Suppressor macrophage (primary cell): Measurements from ENCODE around the gene BAG2.

ENCODE experiments used
- DNase-seq, 4 experiments: peaks; one replicate each; pipeline ENCODE4 v3.0.0-alpha.2; 2020 to 2022
- total RNA-seq, 17 experiments: gene quantifications; one replicate each; lab custom pipeline; 2026; ENCODE audit warnings: mixed read lengths in 6 of 17, inconsistent platforms in 3 of 17; lab: John Stamatoyannopoulos, UW

BAG2 gene
- 0.93 to 8.6 (median 5.9) reads per million in 17 experiments for total RNA-seq

DNA sequence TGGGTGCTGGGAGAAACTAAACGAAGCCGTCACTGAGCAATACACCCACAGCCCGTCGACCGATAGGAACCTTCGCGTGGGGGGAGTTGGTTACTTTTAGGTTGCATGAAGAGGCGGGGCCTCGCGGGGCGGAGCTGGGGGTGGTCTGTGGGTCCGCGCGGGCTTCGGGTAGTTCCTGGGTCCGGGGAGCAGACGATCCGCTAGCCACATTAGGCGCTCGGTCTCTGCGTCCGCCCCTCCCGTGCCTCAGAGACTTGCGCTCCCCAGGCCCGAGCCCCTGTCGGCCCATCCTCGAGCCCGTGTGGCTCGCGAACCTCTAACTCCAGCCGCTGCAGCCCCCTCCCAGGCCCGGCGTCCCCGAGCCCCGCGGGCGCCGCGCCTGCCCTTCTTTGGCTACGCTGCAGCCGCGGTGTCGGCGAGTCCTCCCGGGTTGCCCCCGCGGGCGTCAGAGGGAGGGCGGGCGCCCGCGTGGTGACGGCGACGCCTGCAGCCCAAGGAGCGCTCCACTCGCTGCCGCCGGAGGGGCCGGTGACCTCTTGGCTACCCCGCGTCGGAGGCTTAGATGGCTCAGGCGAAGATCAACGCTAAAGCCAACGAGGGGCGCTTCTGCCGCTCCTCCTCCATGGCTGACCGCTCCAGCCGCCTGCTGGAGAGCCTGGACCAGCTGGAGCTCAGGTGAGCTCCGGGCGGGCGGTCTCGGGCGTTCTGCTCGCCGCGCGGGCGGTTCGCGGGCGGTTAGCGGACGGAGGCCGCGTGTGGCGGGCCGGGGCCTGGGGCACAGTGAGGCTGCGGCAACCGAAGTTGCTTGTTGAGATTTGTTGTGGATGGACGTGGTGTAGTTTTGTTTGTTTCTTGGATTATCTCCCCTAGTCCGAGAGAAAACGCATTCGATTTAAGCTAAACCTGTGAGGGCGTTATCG, at the start of gene BAG2:
Gene BAG2 (plus strand): TSS at position 191 of the 920 bp plus-strand sequence. CDS start 372 bp downstream, at position 563.
- DNase-seq, result peak; percentile 87 to 93 (median 91)

DNA sequence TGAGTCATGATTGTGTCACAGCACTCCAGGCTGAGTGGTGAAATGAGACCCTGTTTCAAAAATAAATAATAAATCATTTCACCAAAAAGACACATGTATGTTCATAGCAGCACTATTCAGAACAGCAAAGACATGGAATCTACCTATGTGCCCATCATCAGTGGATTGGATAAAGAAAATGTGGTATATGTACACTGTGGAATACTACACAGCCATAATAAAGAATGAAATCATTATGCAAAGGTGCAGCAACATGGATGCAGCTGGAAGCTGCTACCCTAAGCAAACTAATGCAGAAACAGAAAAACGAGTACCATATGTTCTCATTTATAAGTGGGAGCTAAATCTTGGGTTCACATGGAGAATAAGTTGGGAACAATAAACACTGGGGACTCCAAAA, 49.0 kb upstream of the BAG2 start:
- DNase-seq, result no peak

DNA sequence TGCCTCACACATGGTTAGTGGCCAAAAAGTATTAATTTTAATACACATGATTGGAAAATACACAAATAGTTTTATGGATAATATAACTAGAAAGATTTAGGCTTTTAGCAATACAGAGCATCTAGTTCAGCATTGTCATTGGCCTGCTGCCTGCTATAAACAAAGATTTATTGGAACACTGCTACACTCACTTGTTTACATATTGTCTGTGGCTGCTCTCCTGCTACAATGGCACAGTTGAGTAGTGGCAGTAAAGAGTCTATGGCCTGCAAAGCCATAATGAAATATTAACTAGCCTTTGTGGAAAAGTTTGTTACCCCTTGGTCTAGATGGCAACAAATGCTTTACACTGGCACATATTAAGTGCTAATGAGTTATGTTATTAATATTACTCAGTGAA, 44.4 kb upstream of the BAG2 start:
- no peak for DNase-seq

DNA sequence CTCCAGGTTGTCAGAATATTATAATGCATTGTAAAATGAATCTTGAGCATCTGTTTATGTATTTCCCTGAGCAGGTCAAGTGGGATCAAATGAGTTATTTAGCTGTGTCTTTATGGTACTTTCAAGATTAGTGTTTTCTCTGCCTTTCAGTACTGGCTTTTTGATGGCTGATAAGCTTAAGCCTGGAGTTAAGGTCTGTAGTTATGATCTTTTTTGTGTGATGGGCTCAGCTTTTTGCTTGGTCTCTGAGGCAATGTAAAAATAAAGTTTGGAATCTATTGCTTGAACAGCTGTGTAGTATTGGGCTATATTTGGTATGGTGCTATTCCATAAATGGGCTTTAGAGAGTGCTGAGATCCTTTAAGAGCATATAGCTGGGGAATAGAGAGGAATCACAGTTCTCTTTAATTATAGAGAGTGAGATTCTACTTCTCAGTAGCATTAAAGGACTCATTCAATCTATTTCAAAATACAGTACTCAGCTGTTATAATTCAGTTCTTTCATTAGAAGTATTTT, 41.4 kb upstream of the BAG2 start:
- DNase-seq, result no peak

DNA sequence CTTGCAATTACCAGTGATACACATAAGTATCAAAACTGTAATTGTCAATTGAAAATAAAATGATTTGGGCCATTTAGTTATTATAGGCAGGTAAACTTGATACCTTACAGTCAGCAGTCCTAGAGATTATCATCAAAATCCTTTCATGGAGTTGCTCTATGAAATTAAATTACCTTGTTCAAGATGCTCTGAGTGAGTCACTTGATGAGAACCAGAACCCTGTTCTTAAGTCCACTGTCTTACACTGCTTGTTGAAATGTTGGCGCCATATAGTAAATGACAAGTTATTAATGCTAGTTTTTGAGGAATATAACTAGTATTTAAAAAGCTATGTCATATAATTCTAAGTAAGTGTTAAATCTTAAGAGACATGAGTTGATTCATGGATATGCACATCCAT, 37.2 kb upstream of the BAG2 start:
- DNase-seq, result no peak

DNA sequence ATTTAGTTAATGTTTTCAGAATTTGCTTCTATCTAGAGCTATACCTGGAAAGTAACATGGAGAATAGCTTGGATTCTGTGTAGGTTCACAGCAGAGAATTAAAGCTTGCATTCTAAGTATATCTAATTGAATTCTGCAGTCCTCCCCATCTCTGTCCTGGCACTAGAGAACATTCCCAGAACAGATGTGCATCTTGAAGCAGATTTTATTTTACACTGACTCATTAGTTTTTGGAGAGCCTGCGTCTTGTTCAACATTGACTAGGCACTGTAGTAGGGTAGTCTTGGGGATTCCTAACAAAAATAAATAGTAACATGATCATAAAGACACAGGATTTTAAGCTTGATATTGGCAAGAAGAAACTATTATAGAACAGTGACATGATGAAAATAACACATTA, 36.2 kb upstream of the BAG2 start:
- DNase-seq, result no peak

DNA sequence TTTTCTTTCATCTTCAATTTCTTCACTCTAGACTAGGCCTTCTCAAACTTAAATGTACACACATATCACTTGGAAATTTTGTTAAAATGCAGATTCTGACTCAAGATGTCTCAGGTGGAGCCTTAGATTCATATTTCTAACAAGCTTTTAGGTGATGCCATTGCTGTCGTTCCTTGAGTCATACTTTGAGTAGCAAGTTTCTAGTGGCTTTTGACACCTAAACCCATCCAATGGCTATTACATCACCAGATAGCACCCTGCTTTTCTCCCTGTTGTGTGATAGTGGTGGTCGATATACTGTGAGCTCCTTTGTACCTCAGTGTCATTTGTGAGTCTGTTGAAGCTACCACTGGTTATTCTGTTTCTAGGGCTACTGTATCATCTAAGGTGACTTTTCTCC, 34.8 kb upstream of the BAG2 start:
- no peak for DNase-seq

DNA sequence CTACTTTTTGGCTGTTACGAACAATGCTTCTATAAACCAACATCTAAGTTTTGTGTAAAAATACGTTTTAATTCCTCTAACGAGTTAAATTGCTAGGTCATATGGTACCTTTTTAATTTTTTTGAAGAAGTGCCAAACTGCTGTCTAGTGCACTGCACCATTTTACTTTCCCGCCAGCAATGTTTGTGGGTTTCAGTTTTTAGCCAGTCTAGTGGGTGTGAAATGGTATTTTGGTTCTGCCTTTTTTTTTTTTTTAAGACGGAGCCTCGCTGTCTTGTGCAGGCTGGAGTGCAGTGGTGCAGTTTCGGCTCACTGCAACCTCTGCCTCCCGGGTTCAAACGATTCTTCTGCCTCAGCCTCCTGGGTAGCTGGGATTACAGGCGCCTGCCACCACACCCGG, 34.1 kb upstream of the BAG2 start:
- DNase-seq, result no peak

DNA sequence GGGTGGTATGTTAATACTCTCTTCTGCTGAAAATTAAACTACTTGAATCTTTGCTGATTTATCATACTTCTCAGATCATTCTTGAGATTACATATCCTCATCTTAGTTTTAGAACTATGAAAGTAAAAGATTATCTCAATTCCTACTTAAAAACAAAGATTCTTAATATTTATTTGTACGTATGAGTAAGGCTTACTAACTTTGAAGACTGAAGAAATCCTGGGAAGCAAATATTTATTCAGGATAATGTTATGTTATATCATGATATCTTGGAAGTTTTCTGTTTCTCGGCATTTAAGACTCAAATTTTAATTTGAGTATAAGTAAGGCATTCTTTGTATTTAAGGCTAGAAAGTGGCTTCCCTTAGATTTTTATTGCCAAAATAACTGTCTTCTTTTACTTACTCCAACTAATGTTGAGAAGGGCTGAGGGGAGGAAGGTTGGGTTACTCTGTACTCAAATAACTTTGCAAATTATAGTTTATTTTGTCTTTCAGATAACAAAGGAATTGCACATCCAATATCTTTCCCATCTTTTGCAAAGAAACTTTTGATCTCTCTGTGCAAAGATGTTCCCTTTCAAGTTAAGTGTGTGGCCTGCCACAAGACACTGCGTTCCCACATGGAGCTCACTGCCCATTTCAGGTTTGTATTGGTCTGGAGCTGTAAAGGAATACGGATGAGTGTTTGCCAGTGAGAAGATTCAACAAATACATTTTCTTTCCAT, 30.5 kb upstream of the BAG2 start:
- DNase-seq, result no peak

DNA sequence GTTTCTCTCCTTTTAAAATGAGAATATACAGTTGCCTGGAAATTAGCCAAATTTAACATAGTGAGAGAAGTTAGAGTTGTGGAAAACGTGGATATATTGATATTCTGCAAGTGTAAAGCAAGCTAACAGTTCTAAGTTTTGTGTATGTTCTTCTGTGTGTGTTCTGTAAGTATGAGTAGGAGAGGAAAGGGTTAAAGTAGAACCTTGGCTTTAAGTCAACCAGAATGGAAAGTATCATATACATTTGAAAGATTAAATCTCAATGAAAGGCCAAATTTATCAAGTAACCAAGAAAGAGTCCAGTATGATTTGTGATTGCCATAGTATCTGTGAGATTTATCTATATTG, 30.0 kb upstream of the BAG2 start:
- DNase-seq, result no peak

DNA sequence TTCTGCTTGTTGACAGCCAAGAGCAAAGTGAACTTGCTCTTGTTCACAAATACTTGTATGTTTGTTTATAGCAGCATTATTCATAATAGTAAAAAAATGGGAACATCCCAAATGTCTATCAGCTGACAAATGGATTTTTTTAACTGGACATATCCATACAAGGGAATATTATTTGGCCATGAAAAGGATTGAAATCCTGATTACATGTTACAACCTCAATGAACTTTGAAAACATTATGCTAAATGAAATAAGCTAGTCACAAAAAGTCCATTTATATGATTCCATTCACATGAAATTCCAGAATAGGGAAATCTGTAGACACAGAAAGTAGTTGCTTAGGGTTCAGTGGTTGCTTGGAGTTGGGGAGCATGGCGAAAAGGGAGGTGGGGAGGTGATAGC, 28.4 kb upstream of the BAG2 start:
- DNase-seq, result no peak

DNA sequence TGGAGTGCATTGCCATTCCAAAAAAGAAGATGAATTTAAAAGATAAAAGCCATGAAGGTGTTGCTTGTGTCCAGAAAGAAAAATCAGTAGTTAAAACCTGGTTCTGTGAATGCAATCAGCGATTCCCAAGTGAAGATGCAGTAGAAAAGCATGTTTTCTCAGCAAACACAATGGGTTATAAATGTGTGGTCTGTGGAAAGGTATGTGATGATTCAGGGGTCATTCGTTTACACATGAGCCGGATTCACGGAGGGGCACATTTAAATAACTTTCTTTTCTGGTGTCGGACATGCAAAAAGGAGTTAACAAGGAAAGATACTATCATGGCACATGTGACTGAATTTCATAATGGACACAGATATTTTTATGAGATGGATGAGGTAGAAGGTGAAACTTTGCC, 24.7 kb upstream of the BAG2 start:
- DNase-seq, result no peak

DNA sequence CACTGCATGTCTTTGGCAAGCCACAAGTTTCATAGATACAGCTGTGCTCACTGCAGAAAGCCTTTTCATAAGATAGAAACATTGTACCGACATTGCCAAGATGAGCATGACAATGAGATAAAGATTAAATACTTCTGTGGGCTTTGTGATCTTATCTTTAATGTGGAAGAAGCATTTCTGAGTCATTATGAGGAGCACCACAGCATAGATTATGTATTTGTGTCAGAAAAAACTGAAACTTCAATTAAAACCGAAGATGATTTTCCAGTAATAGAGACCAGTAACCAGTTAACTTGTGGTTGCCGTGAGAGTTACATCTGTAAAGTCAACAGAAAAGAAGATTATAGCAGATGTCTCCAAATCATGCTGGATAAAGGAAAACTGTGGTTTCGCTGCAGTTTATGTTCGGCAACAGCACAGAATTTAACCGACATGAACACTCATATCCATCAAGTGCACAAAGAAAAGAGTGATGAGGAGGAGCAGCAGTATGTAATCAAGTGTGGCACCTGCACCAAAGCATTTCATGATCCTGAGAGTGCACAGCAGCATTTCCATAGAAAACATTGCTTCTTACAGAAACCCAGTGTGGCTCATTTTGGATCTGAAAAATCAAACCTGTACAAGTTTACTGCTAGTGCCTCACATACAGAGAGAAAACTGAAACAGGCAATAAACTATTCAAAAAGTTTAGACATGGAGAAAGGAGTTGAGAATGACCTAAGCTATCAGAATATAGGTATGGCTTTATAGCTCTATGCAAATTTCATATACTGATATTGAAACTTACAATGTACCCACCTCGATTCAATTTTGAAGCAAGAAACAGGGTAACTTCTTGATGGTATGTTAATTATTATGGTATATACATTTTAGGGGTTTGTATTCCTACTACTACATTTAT, 23.9 kb upstream of the BAG2 start:
- DNase-seq, result no peak

DNA sequence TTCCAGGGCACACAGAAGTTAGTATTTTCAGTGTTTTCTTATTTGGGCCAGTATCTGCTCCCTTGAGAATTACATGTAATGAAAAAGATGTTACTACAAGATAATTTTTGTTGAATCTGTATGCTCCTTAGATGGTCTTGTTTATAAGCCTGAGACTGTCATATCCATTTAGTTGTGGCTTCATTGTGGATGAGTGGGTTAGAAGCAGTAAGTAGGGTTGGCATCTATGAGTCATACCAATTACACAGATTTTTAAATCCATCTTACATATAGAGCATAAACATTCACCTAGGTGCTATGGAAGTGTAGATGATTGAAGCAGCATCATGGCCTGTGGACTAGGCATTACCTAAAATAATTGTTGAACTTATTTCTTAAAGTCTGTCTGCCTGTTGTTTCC, 13.5 kb upstream of the BAG2 start:
- no peak for DNase-seq

DNA sequence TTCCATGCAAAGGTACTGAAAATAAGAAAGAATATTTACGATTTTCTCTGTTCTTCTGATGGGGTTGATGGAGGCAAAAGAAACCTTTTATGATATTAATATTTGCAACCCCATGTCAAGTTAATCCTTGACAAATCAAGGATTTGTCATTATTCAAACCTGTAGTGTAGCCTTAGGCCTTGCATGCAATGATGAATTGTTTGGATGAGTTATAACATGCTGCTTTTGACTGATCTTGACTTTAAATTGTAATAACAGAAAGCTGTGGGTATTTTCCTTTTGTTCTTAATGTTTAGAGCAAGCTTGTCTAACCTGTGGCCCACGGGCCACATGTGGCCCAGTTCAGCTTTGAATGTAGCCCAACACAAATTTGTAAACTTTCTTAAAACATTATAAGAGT, 13.0 kb upstream of the BAG2 start:
- no peak for DNase-seq

DNA sequence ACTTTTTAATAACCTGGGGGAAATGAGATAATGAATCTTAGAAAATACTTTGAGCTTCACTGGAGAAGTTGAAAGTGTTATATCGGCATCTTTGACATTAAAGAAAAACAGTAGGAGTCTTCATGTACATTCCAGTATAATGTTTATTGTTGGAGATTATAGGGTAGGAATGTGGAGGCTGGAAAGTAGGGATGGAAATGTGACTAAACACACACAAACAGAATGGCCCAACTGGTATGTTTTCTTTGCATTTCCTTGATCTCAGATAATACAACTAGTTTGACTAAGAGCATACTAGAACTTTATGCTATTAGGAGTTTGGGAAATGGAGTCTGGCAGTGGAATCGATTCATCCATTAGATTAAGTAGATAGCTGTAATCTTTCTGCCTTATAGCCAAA, 10.1 kb upstream of the BAG2 start:
- no peak for DNase-seq

DNA sequence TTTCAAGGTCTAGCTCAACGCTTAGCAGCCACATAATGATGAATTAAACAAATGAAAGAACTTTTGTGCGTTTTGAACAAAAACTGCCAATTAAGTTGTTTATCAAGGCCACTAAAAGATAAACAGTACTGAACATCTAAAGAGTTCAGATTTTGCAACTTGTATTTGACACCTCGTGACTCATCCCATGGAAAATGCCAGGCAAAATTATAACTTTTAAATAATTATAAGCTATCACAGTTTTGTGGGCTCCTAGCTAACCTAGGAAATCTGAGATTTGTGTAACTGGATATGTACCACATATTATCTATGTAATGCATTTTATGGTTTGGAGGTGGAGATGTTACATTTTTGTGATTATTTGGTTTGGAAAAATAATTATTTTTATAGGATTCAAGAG, 9.6 kb upstream of the BAG2 start:
- DNase-seq, result no peak

DNA sequence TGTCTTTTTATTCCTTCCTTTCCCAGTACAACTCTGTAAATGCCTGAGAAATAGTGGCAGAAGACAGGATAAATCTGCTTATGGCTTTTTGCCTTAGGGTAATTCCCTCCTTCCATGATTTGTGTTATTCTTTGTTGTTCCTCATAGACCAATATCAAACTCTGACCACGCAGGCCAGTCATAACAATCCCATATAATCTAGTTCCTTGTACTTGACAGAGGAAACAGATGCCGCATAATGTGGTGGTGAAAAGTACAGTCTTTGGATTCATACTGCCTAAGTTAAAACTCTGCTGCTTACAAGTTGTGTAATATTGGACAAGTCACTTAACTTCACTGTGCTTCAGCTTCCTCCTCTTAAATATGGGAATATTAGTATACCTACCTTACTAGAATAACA, 8.2 kb upstream of the BAG2 start:
- DNase-seq, result peak in 1 of 4 experiments; percentile 4

DNA sequence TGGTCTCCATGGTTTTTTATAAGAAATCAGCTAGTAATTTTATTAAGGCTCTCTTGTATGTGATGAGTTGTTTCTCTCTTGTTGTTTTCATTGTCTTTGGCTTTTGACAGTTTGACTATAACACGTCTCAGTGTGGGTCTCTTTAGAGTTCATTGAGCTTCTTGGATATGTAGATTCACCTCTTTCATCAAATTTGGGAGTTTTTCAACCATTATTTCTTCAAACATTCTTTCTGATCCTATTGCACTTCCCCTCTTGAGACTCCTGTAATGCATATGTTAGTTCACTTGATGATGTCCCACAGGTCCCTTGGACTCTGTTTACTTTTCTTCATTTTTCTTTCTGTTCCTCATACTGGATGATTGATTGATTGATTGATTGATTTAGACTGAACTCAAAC, 7.0 kb upstream of the BAG2 start:
- no peak for DNase-seq

DNA sequence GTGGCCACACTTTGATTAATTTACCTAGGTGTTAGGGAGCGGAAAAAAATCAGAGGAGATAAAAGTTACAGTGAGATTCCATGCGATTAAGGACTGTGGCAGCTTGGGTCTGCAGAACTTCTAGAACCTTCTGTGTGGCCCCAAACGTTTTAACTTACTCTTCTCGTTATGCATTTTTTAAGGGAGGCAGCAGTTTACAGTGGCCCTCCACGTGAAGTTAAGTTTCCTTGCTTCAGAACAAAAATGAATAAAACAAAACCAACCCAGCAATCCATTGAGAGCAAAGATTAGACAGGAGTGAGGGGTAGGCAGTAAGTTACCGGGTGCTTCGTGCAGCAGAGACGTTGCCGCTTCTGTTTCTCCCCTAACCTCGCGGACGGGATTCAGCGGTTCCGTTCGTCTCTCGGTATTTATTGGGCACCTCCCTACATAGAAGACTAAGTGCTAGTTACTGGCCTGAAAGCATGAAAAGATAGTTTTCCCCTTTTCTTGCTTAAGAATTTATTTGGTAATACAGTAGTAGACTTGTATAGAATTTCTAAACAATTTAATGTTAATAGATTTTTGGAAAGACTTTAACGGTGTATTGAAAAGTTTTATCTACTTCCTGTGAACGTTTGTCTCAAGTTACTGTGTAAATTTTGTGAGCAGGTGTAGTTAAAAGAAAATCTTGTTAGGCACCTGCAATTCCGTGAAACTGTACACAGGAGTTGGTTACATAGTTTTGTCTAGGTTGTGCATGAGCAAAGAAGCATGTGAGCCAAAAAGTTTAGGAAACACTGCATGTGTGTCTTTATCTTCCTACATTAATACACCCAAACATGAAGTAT, 1.1 kb downstream of the BAG2 start:
- DNase-seq, result peak; percentile 6 to 42 (median 24)

DNA sequence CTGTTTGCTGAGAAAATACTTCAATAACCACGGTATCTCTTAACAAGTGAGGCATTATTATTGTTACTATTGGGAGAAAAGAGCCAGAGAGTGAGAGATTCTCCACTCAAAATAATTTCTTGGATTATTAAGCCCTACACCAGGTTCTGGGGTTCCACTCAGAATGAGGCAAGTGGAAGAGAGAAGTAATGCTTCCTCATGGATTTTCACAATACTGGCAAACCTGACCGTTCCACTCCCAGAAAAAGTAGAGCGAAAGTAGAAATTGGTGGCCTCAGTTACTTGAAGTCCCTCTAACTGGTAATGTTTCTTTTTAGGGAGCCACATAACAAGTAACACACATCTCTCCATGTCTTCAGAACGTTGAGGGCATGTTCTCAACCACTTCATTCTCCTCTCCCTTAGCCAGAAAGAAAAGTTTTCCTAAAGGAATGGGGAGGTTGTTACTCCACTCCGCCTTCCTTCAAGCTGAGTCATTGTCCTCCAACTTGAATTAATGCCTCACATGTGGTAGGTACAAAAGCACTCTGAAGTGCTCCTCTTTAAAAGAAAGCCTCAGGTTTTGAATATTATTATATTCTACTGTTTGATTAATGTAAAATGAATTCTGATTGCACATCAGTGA, 1.9 kb downstream of the BAG2 start:
- peak in 2 of 4 experiments; percentile 8 to 9 for DNase-seq
